AG04450 (cell line): Measurements from ENCODE around the gene UGT1A3. TPM values are rescaled to one million over a fixed set of nuclear protein-coding genes. Genes with fewer than 3 reads are reported as not detected.

Experiments
- CTCF ChIA-PET: fragments of 300-600, 350-600 bp; formaldehyde crosslinking; extraction: SDS; loops from one replicate; lab custom pipeline; 2022; ENCODE audit warnings: antibody characterized with exemption, inconsistent platforms; lab: Charles Lee
- POLR2A ChIA-PET: fragments of 350-600 bp; formaldehyde crosslinking; extraction: SDS; loops from one replicate; lab custom pipeline; 2021; ENCODE audit warnings: antibody characterized with exemption, inconsistent platforms; lab: Yijun Ruan, JAX
- DNase-seq: peaks from one replicate; pipeline ENCODE4 v3.0.0-alpha.2; 2011; ENCODE audit warnings: low read depth, low spot score
- H3K27ac ChIP-seq: one replicate; pipeline ENCODE4 v1.5.1; 2012; ENCODE audit warnings: low read depth, low read length, control low read depth
- H3K27me3 ChIP-seq: one replicate; pipeline ENCODE4 v1.6.0; 2012; ENCODE audit warnings: low read length; ENCODE audit not compliant: control insufficient read depth, insufficient read depth
- H3K4me3 ChIP-seq: 2 replicates; pipeline ENCODE4 v1.5.1; 2011; ENCODE audit warnings: mild to moderate bottlenecking, low read depth, low read length, control low read depth
- H3K9me3 ChIP-seq: 2 replicates; pipeline ENCODE4 v1.5.1; 2012; ENCODE audit warnings: low read length; ENCODE audit not compliant: control insufficient read depth, insufficient read depth
- polyA plus RNA-seq: library from polyadenylated mRNA; depleted of rRNA; stranded (reverse); fragments of >200 nt; gene quantifications from 2 replicates; pipeline ENCODE4 v1.2.3, GENCODE V29; 2011
- TF ChIP-seq, protein P1 (sequence below): IDR thresholded peaks from 2 replicates; pipeline ENCODE4 v1.5.1; 2011; ENCODE audit warnings: low read depth, low read length, control low read depth, inconsistent platforms

UGT1A3 gene
- polyA plus RNA-seq, 1 experiment: not detected

DNA sequence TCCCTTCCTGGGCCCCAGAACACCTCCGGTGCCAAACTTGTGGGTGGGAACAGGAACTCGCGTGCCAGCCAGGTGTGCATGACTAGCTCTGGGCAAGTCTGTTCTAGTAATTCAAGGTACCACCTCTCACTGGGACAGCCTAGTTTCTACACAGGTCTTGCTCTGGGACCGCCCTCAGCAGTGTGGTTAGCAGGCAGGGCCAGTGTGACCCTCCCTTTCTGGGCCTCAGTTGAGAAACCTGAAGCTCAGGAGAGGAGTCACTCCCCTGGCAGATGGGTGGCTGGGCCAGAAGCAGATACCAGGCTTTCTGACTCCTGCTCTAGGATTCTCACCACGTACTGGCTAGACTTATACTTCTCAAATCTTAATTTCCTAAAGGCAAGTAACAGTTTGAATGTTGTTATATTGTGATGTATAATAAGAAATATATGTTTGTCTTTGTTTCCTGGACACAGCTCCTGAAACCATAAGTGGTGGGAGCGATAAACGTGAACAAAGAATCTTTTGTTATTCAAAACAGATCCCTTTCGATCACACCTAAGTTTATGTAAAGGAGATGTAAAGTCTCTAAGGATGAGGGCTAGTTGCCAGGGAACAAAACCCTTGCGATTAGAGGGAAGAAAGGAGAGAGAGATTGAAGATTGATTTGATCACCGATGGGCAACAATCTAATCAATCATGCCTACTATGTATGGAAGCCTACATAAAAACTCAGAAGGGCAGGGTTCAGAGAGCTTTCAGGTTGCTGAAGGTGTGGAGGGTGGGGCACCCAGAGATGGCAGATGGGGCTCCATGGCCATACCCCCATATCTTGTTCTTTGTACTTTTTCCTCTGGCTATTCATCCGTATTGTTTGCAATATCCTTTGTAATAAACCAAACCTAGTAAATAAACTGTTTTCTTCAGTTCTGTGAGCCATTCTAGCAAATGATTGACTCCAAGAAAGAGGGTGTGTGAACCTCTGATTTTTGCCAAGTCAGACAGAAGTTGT lies 37.1 kb upstream of the UGT1A3 start:
- TF ChIP-seq, protein P1, sequence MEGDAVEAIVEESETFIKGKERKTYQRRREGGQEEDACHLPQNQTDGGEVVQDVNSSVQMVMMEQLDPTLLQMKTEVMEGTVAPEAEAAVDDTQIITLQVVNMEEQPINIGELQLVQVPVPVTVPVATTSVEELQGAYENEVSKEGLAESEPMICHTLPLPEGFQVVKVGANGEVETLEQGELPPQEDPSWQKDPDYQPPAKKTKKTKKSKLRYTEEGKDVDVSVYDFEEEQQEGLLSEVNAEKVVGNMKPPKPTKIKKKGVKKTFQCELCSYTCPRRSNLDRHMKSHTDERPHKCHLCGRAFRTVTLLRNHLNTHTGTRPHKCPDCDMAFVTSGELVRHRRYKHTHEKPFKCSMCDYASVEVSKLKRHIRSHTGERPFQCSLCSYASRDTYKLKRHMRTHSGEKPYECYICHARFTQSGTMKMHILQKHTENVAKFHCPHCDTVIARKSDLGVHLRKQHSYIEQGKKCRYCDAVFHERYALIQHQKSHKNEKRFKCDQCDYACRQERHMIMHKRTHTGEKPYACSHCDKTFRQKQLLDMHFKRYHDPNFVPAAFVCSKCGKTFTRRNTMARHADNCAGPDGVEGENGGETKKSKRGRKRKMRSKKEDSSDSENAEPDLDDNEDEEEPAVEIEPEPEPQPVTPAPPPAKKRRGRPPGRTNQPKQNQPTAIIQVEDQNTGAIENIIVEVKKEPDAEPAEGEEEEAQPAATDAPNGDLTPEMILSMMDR: no peak
- DNase-seq: no peak
- ChIA-PET CTCF (no interaction called here), POLR2A (no interaction called here)
- no peak overlapping the region for H3K27ac ChIP-seq
- no peak overlapping the region for H3K4me3 ChIP-seq
- peaks cover 3% of the 10 kb centered on the region for H3K27me3 ChIP-seq
- H3K9me3 ChIP-seq: no peaks in the 10 kb centered on the region

DNA sequence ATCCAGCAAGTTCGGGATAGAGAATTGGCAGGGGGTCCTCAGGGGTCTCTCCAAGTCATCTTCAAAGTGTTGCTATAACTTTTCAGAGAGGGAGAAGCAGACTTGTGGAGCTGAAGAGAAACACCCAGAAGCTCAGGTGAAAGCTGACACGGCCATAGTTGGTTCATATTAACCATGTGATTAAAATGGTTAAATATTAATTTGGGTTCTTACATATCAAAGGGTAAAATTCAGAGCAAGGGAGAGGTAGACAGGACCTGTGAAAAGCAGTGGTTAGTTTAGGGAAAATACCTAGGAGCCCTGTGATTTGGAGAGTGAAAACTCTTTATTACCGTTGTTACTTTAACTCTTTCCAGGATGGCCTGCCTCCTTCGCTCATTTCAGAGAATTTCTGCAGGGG lies 36.2 kb upstream of the UGT1A3 start, which contains the start of gene UGT1A6:
Gene UGT1A6, plus strand, starts transcription at position 243 of the 400 bp plus-strand sequence. Its CDS starts 115 bp downstream, at position 358.
- TF ChIP-seq, protein P1: no peak
- no peak for DNase-seq
- Histone ChIP-seq H3K27ac (no peak within 1 kb of the TSS), H3K4me3 (no peak within 1 kb of the TSS), H3K27me3 (peaks cover 2% of the 10 kb centered on the region), H3K9me3 (no peaks in the 10 kb centered on the region)
- ChIA-PET POLR2A (no interaction called here), CTCF (no interaction called here)

DNA sequence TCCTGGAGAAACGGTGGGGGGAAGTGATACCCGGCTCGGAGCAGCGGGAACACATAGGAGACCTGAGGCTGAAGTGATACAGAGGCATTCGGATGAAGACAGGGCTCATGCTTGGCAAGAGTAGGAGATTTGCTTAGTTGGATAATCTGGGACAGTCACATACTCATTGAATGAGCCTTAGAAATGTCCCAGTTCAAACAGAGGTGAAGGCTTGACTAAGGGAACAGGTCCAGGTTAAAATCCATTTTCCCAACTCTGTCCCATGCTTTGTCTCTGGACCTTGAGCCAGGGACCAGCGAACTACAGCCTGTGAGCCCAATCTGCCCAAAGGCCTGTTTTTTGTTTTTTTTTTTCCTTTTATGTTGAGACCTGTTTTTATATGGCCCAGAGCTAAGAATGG lies 34.9 kb upstream of the UGT1A3 start:
- DNase-seq: no peak
- POLR2A ChIA-PET: no interaction called here
- H3K27me3 ChIP-seq: peaks cover 2% of the 10 kb centered on the region
- TF ChIP-seq, protein P1: no peak
- CTCF ChIA-PET: no interaction called here
- H3K4me3 ChIP-seq: no peak overlapping the region
- H3K9me3 ChIP-seq: no peaks in the 10 kb centered on the region
- H3K27ac ChIP-seq: no peak overlapping the region

DNA sequence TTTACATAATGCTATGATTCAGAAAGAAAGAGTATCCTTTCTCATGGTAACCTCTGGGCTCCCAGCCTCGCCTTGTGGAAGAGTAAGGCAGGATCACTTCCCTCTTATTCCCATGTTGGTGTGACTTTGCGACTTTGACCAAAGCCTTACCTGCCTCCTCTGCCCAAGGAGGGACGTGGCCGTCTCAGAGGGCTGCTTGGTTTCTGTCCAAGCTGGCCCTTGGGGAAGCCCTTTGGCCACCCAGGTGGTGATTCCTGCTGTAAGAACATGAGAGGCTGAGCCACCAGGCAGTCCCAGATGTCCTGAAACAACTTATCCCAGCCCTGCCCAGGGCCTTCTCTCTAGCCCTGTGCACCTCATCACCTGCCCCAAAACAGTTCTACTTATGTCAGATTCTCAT lies 30.1 kb upstream of the UGT1A3 start:
- no peak overlapping the region for H3K4me3 ChIP-seq
- ChIA-PET POLR2A (no interaction called here), CTCF (interaction anchor here (0.8 kb wide), 1 partner anchor 250 kb away, joined by 3 read pairs; no protein-coding TSS in a partner anchor)
- no peak for DNase-seq
- H3K27me3 ChIP-seq: peaks cover 2% of the 10 kb centered on the region
- H3K9me3 ChIP-seq: 0 out of 2 replicates have a peak, but pooled peaks cover under 1% of the 10 kb centered on the region
- H3K27ac ChIP-seq: no peak overlapping the region
- TF ChIP-seq, protein P1: no peak

DNA sequence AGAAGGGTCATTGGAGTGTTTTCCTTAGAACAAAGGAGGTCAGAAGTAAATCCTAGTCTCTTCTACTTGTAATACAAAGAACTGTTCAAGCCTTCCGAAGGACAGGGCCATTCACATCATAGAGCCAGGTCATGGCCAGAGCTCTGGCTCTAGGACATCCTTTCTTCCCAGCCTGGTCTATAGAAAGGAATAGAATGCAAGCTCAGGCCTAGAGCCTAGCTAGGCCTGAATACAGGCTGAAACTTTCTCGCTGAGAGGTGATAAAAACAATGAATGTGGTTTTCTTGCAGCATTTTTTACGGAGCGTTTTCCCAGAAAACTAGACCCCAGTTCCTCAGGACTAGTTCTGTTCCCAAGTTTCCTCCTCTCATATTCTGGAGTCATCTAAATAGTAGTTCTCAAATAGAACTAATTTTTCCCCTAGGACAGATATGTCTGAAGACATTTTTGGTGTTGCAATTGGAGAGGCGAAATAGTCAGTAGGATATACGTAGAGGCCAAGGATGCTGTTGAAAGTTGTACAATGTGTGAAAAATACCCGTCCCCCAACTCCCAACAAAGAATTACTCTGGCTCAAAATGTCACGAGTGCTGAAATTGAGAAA lies 29.3 kb upstream of the UGT1A3 start:
- H3K27ac ChIP-seq: peak overlapping the region; percentile 83
- 0 out of 2 replicates have a peak, but pooled peaks cover 3% of the 10 kb centered on the region for H3K9me3 ChIP-seq
- TF ChIP-seq, protein P1: no peak
- CTCF ChIA-PET: interaction anchor here (0.8 to 1.6 kb wide), 2 partner anchors 12 to 251 kb away, joined by 3 to 8 read pairs; no protein-coding TSS in a partner anchor
- DNase-seq: no peak
- POLR2A ChIA-PET: no interaction called here
- no peaks in the 10 kb centered on the region for H3K27me3 ChIP-seq
- H3K4me3 ChIP-seq: no peak overlapping the region
